Tibial artery (tissue), 4 donors: Measurements from ENCODE around the gene INPP5A.
A peak's percentile ranks its signal among the peaks of the same experiment; 100 is the strongest.

ENCODE experiments used
- DNase-seq, 2 donors: peaks; one replicate each; pipeline ENCODE4 v3.0.0-alpha.2; 2019
- H3K27ac ChIP-seq, 2 donors: fragments of 200-600 bp; sonication (generic) in 1 of 2; 1 replicate in 1 of 2; 2 replicates in 1 of 2; pipeline ENCODE4 v1.5.1; 2018 to 2019; ENCODE audit warnings: mild to moderate bottlenecking in 1 of 2
- H3K27me3 ChIP-seq, 2 donors: fragments of 200-600 bp; sonication (generic) in 1 of 2; one replicate each; pipeline versions ENCODE4 v1.5.1 to v1.6.0; 2016 to 2019
- H3K36me3 ChIP-seq, 3 donors: fragments of 200-600 bp; sonication (generic) in 2 of 3; one replicate each; pipeline ENCODE4 v1.5.1; 2016 to 2019; ENCODE audit warnings: mild to moderate bottlenecking in 2 of 3
- H3K4me1 ChIP-seq, 4 donors: fragments of 200-600 bp; sonication (generic) in 2 of 4; 1 replicate in 3 of 4; 2 replicates in 1 of 4; pipeline ENCODE4 v1.5.1; 2016 to 2019
- H3K4me3 ChIP-seq, 2 donors: fragments of 200-600 bp; sonication (generic) in 1 of 2; 1 replicate in 1 of 2; 2 replicates in 1 of 2; pipeline ENCODE4 v1.5.1; 2018 to 2019; ENCODE audit warnings: mild to moderate bottlenecking in 2 of 2
- H3K9me3 ChIP-seq, 3 donors: fragments of 200-600 bp; sonication (generic) in 1 of 3; one replicate each; pipeline ENCODE4 v1.5.1; 2016 to 2019
- CTCF ChIP-seq, 2 experiments: fragments of 200-600 bp in 1 of 2; fragments of 450-650 bp in 1 of 2; IDR thresholded peaks; one replicate each; pipeline ENCODE4 v1.5.1; 2017 to 2019; ENCODE audit warnings: antibody characterized with exemption in 2 of 2, mild to moderate bottlenecking in 1 of 2, moderate library complexity in 1 of 2
- intact Hi-C: fragments of 100-400 bp; cut with DNase I; formaldehyde crosslinking; loops from one replicate; pipeline ENCODE4 v1.15.0; 2023; ENCODE audit warnings: low total_unique reads

Gene INPP5A

GRCh38 chr10:132511121-132512051 lies 26.2 kb upstream of the INPP5A start:
- no peak for TF ChIP-seq CTCF (IDR thresholded peaks at IDR 0.05)
- Histone ChIP-seq H3K27ac (no peak overlapping the region), H3K4me3 (no peak overlapping the region), H3K4me1 (peaks cover 3 to 29% (median 17%) of the 10 kb centered on the region in 4 donors), H3K9me3 (no peaks in the 10 kb centered on the region), H3K36me3 (no peaks in the 10 kb centered on the region), H3K27me3 (no peaks in the 10 kb centered on the region)
- intact Hi-C loops = loop anchor here (10.0 kb wide), 1 partner anchor 117 kb away; the partner anchor contains the start of gene PWWP2B
- DNase-seq = peak; percentile 41 to 43

GRCh38 chr10:132512052-132512442 lies 25.5 kb upstream of the INPP5A start:
- no peak overlapping the region for H3K27ac ChIP-seq
- DNase-seq = no peak
- intact Hi-C loops = loop anchor here (10.0 kb wide), 1 partner anchor 117 kb away; the partner anchor contains the start of gene PWWP2B

GRCh38 chr10:132512693-132513345 lies 24.8 kb upstream of the INPP5A start:
- Histone ChIP-seq H3K4me1 (peaks cover 14 to 41% (median 31%) of the 10 kb centered on the region in 4 donors), H3K27me3 (no peaks in the 10 kb centered on the region), H3K9me3 (no peaks in the 10 kb centered on the region), H3K27ac (no peak overlapping the region), H3K4me3 (no peak overlapping the region), H3K36me3 (no peaks in the 10 kb centered on the region)
- peak in 1 of 2 donors; percentile 39 for DNase-seq
- intact Hi-C loops = loop anchor here (10.0 kb wide), 1 partner anchor 118 kb away; the partner anchor contains the start of gene PWWP2B
- TF ChIP-seq CTCF (IDR thresholded peaks at IDR 0.05) = no peak

More at GRCh38 chr10:132512052-132512442, 25.5 kb upstream of the INPP5A start:
- no peaks in the 10 kb centered on the region for H3K36me3 ChIP-seq
- no peaks in the 10 kb centered on the region for H3K27me3 ChIP-seq
- no peak for TF ChIP-seq CTCF (IDR thresholded peaks at IDR 0.05)
- peaks cover 9 to 35% (median 24%) of the 10 kb centered on the region in 4 donors for H3K4me1 ChIP-seq
- H3K4me3 ChIP-seq = no peak overlapping the region
- H3K9me3 ChIP-seq = no peaks in the 10 kb centered on the region

DNA sequence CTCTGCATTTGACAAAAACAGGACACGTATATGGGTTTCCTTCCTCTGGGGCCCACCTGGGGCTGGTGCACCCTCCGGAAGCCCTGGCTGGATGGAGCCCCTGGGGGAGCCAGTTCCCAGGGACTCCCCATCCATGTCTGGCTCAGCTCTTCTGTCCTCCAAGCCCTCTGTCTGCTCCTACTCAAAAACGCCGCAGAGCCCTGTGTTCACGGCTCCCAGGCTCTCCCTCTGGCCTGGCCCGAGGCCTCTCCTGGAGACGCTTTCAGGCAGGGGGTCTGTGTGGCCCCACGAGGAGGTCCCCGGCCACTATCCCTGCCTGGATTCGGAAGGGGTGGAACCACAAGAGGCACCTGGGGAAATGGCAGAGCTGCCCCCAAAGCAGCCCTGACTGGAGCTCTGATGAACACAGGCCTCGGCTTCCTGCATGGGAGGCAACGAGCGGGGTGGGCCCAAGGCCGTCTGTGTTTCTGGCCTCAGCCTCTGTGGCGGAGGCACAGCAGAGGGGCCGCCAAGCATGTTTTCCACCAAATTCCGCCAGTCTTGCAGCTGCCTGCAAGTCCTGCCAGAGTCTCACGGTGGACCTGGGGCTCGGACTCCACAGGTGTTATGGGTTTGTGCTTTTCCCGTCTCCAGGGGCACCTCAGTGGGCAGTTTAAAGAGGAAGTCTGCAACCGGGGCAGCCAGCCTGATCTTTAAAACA lies 22.6 kb upstream of the INPP5A start:
- Histone ChIP-seq H3K27ac (peak overlapping the region in 1 of 2 donors; percentile 89), H3K9me3 (no peaks in the 10 kb centered on the region), H3K4me1 (peaks cover 22 to 52% (median 45%) of the 10 kb centered on the region in 4 donors), H3K27me3 (no peaks in the 10 kb centered on the region), H3K4me3 (no peak overlapping the region), H3K36me3 (no peaks in the 10 kb centered on the region)
- intact Hi-C loops = loop anchor here (5.0 to 10.0 kb wide), 2 partner anchors 48 to 120 kb away; partner anchors contain the start of gene PWWP2B
- TF ChIP-seq CTCF (IDR thresholded peaks at IDR 0.05) = no peak
- DNase-seq = peak; percentile 30 to 61
